HepG2 (cell line): ENCODE data around the gene NEBL. TPM values are rescaled to one million over a fixed set of nuclear protein-coding genes. Genes with fewer than 3 reads are reported as not detected.

ENCODE experiments used
- ATAC-seq: fragments of 200-7000 bp; cut with Tn5 transposase; 3 replicates; pipeline ENCODE4 v1.9.1; 2020; ENCODE audit warnings: mild to moderate bottlenecking, moderate library complexity
- BruUV-seq: library from RNA; stranded (reverse); fragments of 400-500 nt; replicated peaks from 2 replicates; lab custom pipeline; 2021; lab: Mats Ljungman, UMichigan
- CTCF ChIA-PET: fragments of 300-600 bp; formaldehyde crosslinking; extraction: SDS; loops from one replicate; lab custom pipeline; 2021; ENCODE audit warnings: low total read pairs, inconsistent platforms, low intra/inter-chr PET ratio; lab: Yijun Ruan, JAX
- POLR2A ChIA-PET: fragments of 350-600 bp; sonication (Branson Sonifier 250); formaldehyde crosslinking; loops from one replicate; lab custom pipeline; 2020; ENCODE audit warnings: antibody characterized with exemption, inconsistent platforms; lab: Yijun Ruan, JAX
- DNase-seq: peaks from one replicate; pipeline ENCODE4 v3.0.0-alpha.2; 2015; ENCODE audit warnings: low spot score
- FAIRE-seq: peaks from 3 replicates; lab custom pipeline; 2011; peaks lifted over from hg19 to GRCh38; lab: Jason Lieb, UNC
- H2AFZ ChIP-seq: one replicate; pipeline ENCODE4 v1.6.1; 2011; ENCODE audit warnings: low read length, inconsistent platforms
- H3K27ac ChIP-seq: fragments of 300-600 bp; 3 replicates; pipeline ENCODE4 v1.8.0; 2011; ENCODE audit warnings: mixed run types, mild to moderate bottlenecking, mixed read lengths, low read length, inconsistent platforms; ENCODE audit not compliant: insufficient read depth; ENCODE audit errors: extremely low read length
- H3K27me3 ChIP-seq, 2 experiments: fragments of 200-600 bp in 1 of 2; 2 replicates in 1 of 2; 3 replicates in 1 of 2; pipeline versions ENCODE4 v1.6.0 to v1.8.0; 2011; ENCODE audit warnings: low read length in 2 of 2, mild to moderate bottlenecking in 2 of 2, moderate library complexity in 2 of 2, inconsistent platforms in 1 of 2; ENCODE audit not compliant: insufficient read depth in 2 of 2, control insufficient read depth in 1 of 2
- H3K36me3 ChIP-seq, 2 experiments: fragments of 200-600 bp in 1 of 2; replicated peaks in 1 of 2; 2 replicates in 1 of 2; 3 replicates in 1 of 2; pipeline versions ENCODE4 v1.5.1 to v1.8.0; 2011; ENCODE audit warnings: low read length in 2 of 2, inconsistent platforms in 1 of 2; ENCODE audit not compliant: insufficient read depth in 2 of 2, control insufficient read depth in 1 of 2
- H3K4me1 ChIP-seq: 2 replicates; pipeline ENCODE4 v1.5.1; 2012; ENCODE audit warnings: low read length, inconsistent platforms; ENCODE audit not compliant: insufficient read depth
- H3K4me2 ChIP-seq: 2 replicates; pipeline ENCODE4 v1.6.0; 2011; ENCODE audit warnings: low read depth, low read length, inconsistent platforms
- H3K4me3 ChIP-seq, 3 experiments: fragments of 200-600 bp in 1 of 3; sonication (generic), shearing (Covaris generic) in 1 of 3; replicated peaks in 1 of 3; 2 replicates each; pipeline ENCODE4 v1.5.1; 2011 to 2016; ENCODE audit warnings: low read length in 3 of 3, inconsistent platforms in 2 of 3, low read depth in 2 of 3, mild to moderate bottlenecking in 2 of 3, control low read depth in 1 of 3, mixed read lengths in 1 of 3; ENCODE audit not compliant: insufficient read depth in 1 of 3
- H3K79me2 ChIP-seq: one replicate; pipeline ENCODE4 v1.6.1; 2011; ENCODE audit warnings: low read length, inconsistent platforms; ENCODE audit not compliant: insufficient read depth
- H3K9ac ChIP-seq: 2 replicates; pipeline ENCODE4 v1.6.0; 2011; ENCODE audit warnings: mild to moderate bottlenecking, low read depth, low read length, inconsistent platforms; ENCODE audit not compliant: insufficient read depth
- H3K9me3 ChIP-seq: 2 replicates; pipeline ENCODE4 v1.5.1; 2012; ENCODE audit warnings: mild to moderate bottlenecking, low read length
- H4K20me1 ChIP-seq: 2 replicates; pipeline ENCODE4 v1.6.0; 2011; ENCODE audit warnings: inconsistent platforms, mild to moderate bottlenecking, low read length, moderate library complexity; ENCODE audit not compliant: insufficient read depth
- ATF7-NPFF ChIP-seq: sonication (generic); formaldehyde crosslinking; IDR thresholded peaks from 2 replicates; pipeline ENCODE4 v1.8.1; 2023; ENCODE audit warnings: mild to moderate bottlenecking, low read depth, missing genetic modification reagents, moderate library complexity
- CREB1 ChIP-seq, 2 experiments: fragments of 450-650 bp in 1 of 2; IDR thresholded peaks; 2 replicates each; pipeline ENCODE4 v1.6.1; 2016 to 2017; ENCODE audit warnings: control low read depth in 1 of 2, mild to moderate bottlenecking in 1 of 2, missing compliant biosample characterization in 1 of 2, missing genetic modification characterization in 1 of 2
- HMGA1 ChIP-seq: sonication (generic); formaldehyde crosslinking; conservative IDR thresholded peaks from 2 replicates; pipeline ENCODE4 v1.4.0; 2020; ENCODE audit warnings: missing genetic modification reagents
- MAF1 ChIP-seq: sonication (generic); formaldehyde crosslinking; IDR thresholded peaks from 2 replicates; pipeline ENCODE4 v1.5.0; 2020; ENCODE audit warnings: missing genetic modification reagents, borderline replicate concordance
- MTA3 ChIP-seq: sonication (generic); formaldehyde crosslinking; IDR thresholded peaks from 2 replicates; pipeline ENCODE4 v1.4.0; 2020; ENCODE audit warnings: missing genetic modification reagents
- REXO4 ChIP-seq: sonication (generic); formaldehyde crosslinking; IDR thresholded peaks from 2 replicates; pipeline ENCODE4 v1.8.0; 2022; ENCODE audit warnings: missing genetic modification reagents, mild to moderate bottlenecking, borderline replicate concordance
- RFX3 ChIP-seq: IDR thresholded peaks from 2 replicates; pipeline ENCODE4 v1.6.1; 2016; ENCODE audit warnings: missing biosample characterization, missing genetic modification reagents
- TBP ChIP-seq: sonication (generic); formaldehyde crosslinking; IDR thresholded peaks from 2 replicates; pipeline ENCODE4 v1.5.0; 2020; ENCODE audit warnings: missing genetic modification reagents
- ZNF138 ChIP-seq: sonication (generic); formaldehyde crosslinking; IDR thresholded peaks from 2 replicates; pipeline ENCODE4 v1.5.0; 2020; ENCODE audit warnings: mild to moderate bottlenecking, low read depth, missing genetic modification reagents
- ZNF30 ChIP-seq: sonication (generic); formaldehyde crosslinking; IDR thresholded peaks from 2 replicates; pipeline ENCODE4 v1.5.0; 2020; ENCODE audit warnings: mild to moderate bottlenecking, missing genetic modification reagents
- ZNF317 ChIP-seq: sonication (generic); formaldehyde crosslinking; IDR thresholded peaks from 2 replicates; pipeline ENCODE4 v1.5.0; 2020; ENCODE audit warnings: mild to moderate bottlenecking, missing genetic modification reagents
- ZNF569 ChIP-seq: sonication (generic); formaldehyde crosslinking; IDR thresholded peaks from 2 replicates; pipeline ENCODE4 v1.5.0; 2020; ENCODE audit warnings: mild to moderate bottlenecking, missing genetic modification reagents, moderate library complexity, borderline replicate concordance
- ZNF614 ChIP-seq: IDR thresholded peaks from 2 replicates; pipeline ENCODE4 v1.6.1; 2018; ENCODE audit warnings: missing biosample characterization, missing genetic modification reagents, inconsistent platforms, borderline replicate concordance
- ZNF839 ChIP-seq: sonication (generic); formaldehyde crosslinking; IDR thresholded peaks from 2 replicates; pipeline ENCODE4 v1.4.0; 2020; ENCODE audit warnings: missing genetic modification reagents, mild to moderate bottlenecking, borderline replicate concordance
- WGBS: methylation state at CpG from one replicate; pipeline ENCODE4 v1.1.6; 2017; ENCODE audit warnings: low lambda C conversion rate; 5-methylcytosine and 5-hydroxymethylcytosine counted together
- in situ Hi-C: cut with HindIII; loops from 2 replicates; pipeline ENCODE4 v1.10.0; 2017; ENCODE audit warnings: low pct_unique_long_range_greater_than_20kb; ENCODE audit not compliant: extremely low pct_ligation_motif_present
- intact Hi-C: fragments of 100-400 bp; cut with micrococcal nuclease; formaldehyde crosslinking; loops from one replicate; pipeline ENCODE4 v1.10.0; 2022; ENCODE audit not compliant: unreplicated experiment
- polyA plus RNA-seq, 8 experiments: library from polyadenylated mRNA; depleted of rRNA in 3 of 8; stranded (reverse) in 7 of 8; unstranded in 1 of 8; fragments of >200 nt; fragmentation: Illumina TruSeq in 4 of 8; extraction: Trizol in 4 of 8; gene quantifications; 2 replicates each; pipeline versions ENCODE4 v1.2.1 to v1.2.3, GENCODE V29; 2011 to 2016; ENCODE audit warnings: low read depth in 4 of 8, missing spikeins in 1 of 8, mixed read lengths in 1 of 8; ENCODE audit not compliant: insufficient read depth in 1 of 8
- total RNA-seq, 5 experiments: library from RNA; depleted of rRNA; stranded (reverse); fragments of >200 nt; fragmentation: Illumina TruSeq; extraction: Trizol; gene quantifications; 2 replicates each; pipeline ENCODE4 v1.2.3, GENCODE V29; 2016; ENCODE audit warnings: low read depth in 1 of 5
- TF ChIP-seq, protein P1 (sequence below): sonication (generic); formaldehyde crosslinking; IDR thresholded peaks from 2 replicates; pipeline ENCODE4 v1.9.0; 2021; ENCODE audit warnings: missing genetic modification reagents, borderline replicate concordance
- TF ChIP-seq, protein P2 (sequence below): sonication (generic); formaldehyde crosslinking; IDR thresholded peaks from 2 replicates; pipeline ENCODE4 v1.5.1; 2020; ENCODE audit warnings: missing genetic modification reagents, mild to moderate bottlenecking, borderline replicate concordance
- TF ChIP-seq, protein P3 (sequence below): sonication (generic); formaldehyde crosslinking; IDR thresholded peaks from 2 replicates; pipeline ENCODE4 v1.4.0; 2020; ENCODE audit warnings: missing genetic modification reagents; ENCODE audit errors: not compliant biosample characterization

NEBL gene
- total and polyA plus RNA-seq, 2 of the 13 experiments (the other 11 are each of a cell fraction or from before 2014, with no cell fraction given), result not detected

DNA sequence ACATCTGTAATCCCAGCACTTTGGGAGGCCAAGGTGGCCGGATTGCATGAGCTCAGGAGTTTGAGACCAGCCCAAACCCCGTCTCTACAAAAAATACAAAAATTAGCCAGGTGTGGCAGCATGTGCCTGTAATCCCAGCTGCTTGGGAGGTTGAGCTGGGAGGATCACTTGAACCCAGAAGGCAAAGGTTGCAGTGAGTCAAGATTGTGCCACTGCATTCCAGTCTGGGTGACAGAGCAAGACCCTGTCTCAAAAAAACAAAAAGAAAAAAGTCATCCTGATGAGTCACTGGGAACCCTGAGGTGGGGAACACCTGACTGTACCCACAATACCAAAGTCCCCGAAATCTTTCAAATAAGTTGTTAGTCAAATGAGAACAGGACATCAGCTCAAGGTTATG is 80.0 kb downstream of the NEBL start (continued):
- TF ChIP-seq, protein P1, sequence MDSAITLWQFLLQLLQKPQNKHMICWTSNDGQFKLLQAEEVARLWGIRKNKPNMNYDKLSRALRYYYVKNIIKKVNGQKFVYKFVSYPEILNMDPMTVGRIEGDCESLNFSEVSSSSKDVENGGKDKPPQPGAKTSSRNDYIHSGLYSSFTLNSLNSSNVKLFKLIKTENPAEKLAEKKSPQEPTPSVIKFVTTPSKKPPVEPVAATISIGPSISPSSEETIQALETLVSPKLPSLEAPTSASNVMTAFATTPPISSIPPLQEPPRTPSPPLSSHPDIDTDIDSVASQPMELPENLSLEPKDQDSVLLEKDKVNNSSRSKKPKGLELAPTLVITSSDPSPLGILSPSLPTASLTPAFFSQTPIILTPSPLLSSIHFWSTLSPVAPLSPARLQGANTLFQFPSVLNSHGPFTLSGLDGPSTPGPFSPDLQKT, result no peak
- no peak for TF ChIP-seq ATF7-NPFF
- no peak for TF ChIP-seq ZNF30 (CRISPR knock-in tag)
- no peak for TF ChIP-seq MAF1 (CRISPR knock-in tag)
- no peak for TF ChIP-seq MTA3 (CRISPR knock-in tag)
- TF ChIP-seq, all 625 proteins: peak for 0

DNA sequence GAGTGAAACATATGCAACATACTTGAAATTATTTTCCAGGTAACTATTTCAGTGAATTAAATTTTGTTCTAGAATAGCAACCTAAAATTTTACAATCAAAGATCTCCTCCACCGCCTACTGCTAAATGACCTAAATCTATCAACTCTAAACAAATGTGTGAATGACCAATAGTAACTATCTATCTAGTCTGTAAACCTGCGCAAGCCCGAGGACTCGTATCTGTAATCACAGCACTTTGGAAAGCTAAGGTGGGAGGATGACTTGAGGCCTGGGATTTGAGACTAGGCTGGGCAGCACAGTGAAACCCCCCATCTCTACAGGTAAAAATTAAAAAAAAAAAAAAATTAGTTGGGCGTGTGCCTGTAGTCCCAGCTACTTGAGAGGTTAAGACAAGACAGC is 83.0 kb downstream of the NEBL start:
- TF ChIP-seq ZNF839 (CRISPR knock-in tag) (no peak), RFX3 (no peak), REXO4 (CRISPR knock-in tag) (no peak), HMGA1 (CRISPR knock-in tag) (no peak), ZNF317 (CRISPR knock-in tag) (no peak), CREB1 (IDR thresholded peaks at IDR 0.05) (no peak), CREB1 (CRISPR knock-in tag; IDR thresholded peaks at IDR 0.05) (no peak), ZNF614 (no peak), TBP (CRISPR knock-in tag) (no peak), ZNF569 (CRISPR knock-in tag) (no peak), ZNF138 (CRISPR knock-in tag) (no peak)
- TF ChIP-seq, protein P2, sequence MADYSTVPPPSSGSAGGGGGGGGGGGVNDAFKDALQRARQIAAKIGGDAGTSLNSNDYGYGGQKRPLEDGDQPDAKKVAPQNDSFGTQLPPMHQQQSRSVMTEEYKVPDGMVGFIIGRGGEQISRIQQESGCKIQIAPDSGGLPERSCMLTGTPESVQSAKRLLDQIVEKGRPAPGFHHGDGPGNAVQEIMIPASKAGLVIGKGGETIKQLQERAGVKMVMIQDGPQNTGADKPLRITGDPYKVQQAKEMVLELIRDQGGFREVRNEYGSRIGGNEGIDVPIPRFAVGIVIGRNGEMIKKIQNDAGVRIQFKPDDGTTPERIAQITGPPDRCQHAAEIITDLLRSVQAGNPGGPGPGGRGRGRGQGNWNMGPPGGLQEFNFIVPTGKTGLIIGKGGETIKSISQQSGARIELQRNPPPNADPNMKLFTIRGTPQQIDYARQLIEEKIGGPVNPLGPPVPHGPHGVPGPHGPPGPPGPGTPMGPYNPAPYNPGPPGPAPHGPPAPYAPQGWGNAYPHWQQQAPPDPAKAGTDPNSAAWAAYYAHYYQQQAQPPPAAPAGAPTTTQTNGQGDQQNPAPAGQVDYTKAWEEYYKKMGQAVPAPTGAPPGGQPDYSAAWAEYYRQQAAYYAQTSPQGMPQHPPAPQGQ (CRISPR knock-in tag), result no peak
- TF ChIP-seq, protein P3, sequence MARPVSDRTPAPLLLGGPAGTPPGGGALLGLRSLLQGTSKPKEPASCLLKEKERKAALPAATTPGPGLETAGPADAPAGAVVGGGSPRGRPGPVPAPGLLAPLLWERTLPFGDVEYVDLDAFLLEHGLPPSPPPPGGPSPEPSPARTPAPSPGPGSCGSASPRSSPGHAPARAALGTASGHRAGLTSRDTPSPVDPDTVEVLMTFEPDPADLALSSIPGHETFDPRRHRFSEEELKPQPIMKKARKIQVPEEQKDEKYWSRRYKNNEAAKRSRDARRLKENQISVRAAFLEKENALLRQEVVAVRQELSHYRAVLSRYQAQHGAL (CRISPR knock-in tag), result no peak
- H3K4me3 ChIP-seq, result no peak overlapping the region
- ATAC-seq (no peak), DNase-seq (no peak), FAIRE-seq (no peak)
- no peaks in the 10 kb centered on the region for H3K9me3 ChIP-seq
- POLR2A ChIA-PET, result no interaction called here
- H3K27me3 ChIP-seq, result no peaks in the 10 kb centered on the region
- no TSS peak for BruUV-seq
- no peak overlapping the region for H3K9ac ChIP-seq
- 31% methylated on average over 5 of the region's 5 CpGs for WGBS
- H2AFZ ChIP-seq, result no peak overlapping the region
- CTCF ChIA-PET, result no interaction called here
- H3K79me2 ChIP-seq, result no peaks in the 10 kb centered on the region
- no peaks in the 10 kb centered on the region for H4K20me1 ChIP-seq
- no peaks in the 10 kb centered on the region for H3K36me3 ChIP-seq
- in situ Hi-C loops, result no loop called here
- no peak overlapping the region for H3K27ac ChIP-seq
- intact Hi-C loops, result no loop called here
- H3K4me1 ChIP-seq, result no peaks in the 10 kb centered on the region
- no peak overlapping the region for H3K4me2 ChIP-seq
